WERI-Rb-1 (cell line): ENCODE data around the gene PEMT.

Source experiments
- DNase-seq: peaks from one replicate; pipeline ENCODE4 v3.0.0-alpha.2; 2020
- H3K27ac ChIP-seq: fragments of 250-450 bp; sonication (Bioruptor Pico); 2 replicates; pipeline ENCODE4 v1.5.1; 2020; ENCODE audit warnings: mild to moderate bottlenecking, moderate library complexity
- H3K27me3 ChIP-seq: fragments of 250-450 bp; sonication (Bioruptor Pico); 2 replicates; pipeline ENCODE4 v1.5.1; 2021; ENCODE audit warnings: mild to moderate bottlenecking, low read depth, moderate library complexity; ENCODE audit not compliant: insufficient read depth, severe bottlenecking
- H3K36me3 ChIP-seq: fragments of 250-450 bp; sonication (Bioruptor Pico); 2 replicates; pipeline ENCODE4 v1.5.1; 2020; ENCODE audit warnings: mild to moderate bottlenecking, moderate library complexity
- H3K4me3 ChIP-seq: 2 replicates; pipeline ENCODE4 v1.5.1; 2011; ENCODE audit warnings: low read depth, mild to moderate bottlenecking, control low read depth, low read length
- H3K9me3 ChIP-seq: fragments of 250-450 bp; sonication (Bioruptor Pico); 2 replicates; pipeline ENCODE4 v1.5.1; 2021; ENCODE audit warnings: mild to moderate bottlenecking, moderate library complexity; ENCODE audit not compliant: severe bottlenecking
- CTCF ChIP-seq: IDR thresholded peaks from 2 replicates; pipeline ENCODE4 v1.5.1; 2011; ENCODE audit warnings: low read depth, mild to moderate bottlenecking, control low read depth, inconsistent platforms, low read length

Gene PEMT

DNA sequence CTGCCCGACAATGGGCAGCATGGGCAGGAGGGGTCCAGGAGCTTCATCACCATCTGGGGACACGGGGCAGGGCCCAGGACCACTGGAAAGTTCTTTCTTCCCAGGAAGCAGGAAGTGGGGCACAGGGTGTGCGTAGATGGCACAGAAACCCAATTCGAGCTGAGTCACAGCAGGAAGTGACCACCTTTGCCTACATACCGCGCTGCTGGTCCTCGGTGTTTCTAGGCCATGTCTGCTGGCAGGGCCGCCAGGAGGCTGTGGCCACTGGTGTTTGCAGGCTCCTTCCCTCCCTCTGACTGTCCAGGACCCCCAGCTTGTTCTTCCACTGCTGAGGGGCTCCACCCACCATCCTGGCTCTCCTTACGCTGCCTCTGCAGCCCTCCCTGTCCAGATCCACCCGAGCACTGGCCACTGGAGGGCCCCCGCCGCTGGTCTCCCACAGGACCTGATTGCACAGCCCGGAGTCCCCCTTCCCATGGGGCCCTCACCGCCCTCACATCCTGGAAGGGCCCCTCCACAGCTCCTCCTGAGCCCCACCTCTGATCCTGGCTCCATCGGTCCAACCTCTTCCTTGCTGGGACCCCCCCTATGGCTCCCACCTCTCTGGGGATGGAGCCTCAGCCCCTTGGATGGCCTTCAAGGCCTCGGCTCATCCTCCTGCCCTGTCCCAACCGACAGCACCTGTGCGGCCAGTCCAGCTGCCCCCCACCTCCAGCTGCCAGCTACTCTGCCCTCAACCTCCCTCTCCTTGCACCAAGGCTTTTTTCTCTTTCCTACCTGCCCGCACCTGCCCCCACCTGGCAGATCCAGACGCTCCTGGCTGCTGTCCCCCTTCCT lies 80.8 kb downstream of the PEMT start:
- no peak for DNase-seq
- Histone ChIP-seq H3K27ac (no peak overlapping the region), H3K27me3 (no peaks in the 10 kb centered on the region), H3K9me3 (no peaks in the 10 kb centered on the region), H3K4me3 (no peak overlapping the region), H3K36me3 (no peaks in the 10 kb centered on the region; the same call in 1 of the 2 replicates)
- TF ChIP-seq CTCF, result no peak

DNA sequence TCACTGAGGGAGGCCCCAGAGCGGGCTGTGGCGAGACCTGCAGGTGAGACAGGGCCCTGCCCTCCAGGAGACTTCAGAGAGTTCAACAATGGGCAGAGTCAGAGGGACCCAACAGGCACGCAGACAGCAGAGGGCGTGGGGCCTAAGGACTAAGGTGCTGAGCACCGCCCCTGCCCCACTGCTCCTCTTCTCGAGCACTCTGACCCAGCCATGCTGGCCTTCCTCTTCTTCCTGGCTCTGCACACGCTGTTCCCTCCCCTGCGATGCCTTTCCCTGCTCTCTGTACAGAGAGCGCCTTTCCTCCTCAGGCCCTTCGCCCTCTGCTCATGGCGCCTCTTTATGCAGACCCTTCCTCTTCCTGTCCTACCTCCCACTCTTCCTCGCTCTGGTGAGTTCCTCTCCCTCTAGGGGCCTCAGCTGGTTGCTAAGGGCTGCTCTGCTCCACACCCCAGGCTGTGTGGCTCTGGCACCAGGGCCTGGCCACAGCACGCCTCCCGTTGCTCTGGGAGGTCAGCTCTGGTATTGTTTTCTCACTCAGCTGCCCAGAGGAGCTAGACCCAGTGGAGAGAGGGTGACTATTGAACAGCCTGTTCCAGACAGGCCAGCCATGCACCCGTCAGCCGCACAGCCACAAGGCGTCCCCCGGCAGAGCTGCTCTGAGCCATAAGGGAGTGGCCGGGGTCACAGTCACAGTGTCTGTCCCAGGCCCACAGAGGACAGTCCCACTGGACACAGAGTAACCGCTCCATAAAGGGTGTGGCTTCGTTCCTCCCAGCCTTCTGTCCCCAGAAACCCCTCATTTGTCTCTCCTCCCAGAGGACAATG lies 81.7 kb downstream of the PEMT start:
- Histone ChIP-seq H3K27ac (no peak overlapping the region), H3K36me3 (no peaks in the 10 kb centered on the region; the same call in 1 of the 2 replicates), H3K27me3 (no peaks in the 10 kb centered on the region), H3K9me3 (no peaks in the 10 kb centered on the region), H3K4me3 (no peak overlapping the region)
- DNase-seq, result no peak
- no peak for TF ChIP-seq CTCF

- no peak overlapping the region for H3K27ac ChIP-seq
- no peak overlapping the region for H3K4me3 ChIP-seq
- TF ChIP-seq CTCF, result no peak
- no peak for DNase-seq
- no peaks in the 10 kb centered on the region; the same call in 1 of the 2 replicates for H3K36me3 ChIP-seq
- no peaks in the 10 kb centered on the region for H3K27me3 ChIP-seq
- H3K9me3 ChIP-seq, result no peaks in the 10 kb centered on the region
Observed at GRCh38 chr17:17508646-17509591, 82.6 kb downstream of the PEMT start.

DNA sequence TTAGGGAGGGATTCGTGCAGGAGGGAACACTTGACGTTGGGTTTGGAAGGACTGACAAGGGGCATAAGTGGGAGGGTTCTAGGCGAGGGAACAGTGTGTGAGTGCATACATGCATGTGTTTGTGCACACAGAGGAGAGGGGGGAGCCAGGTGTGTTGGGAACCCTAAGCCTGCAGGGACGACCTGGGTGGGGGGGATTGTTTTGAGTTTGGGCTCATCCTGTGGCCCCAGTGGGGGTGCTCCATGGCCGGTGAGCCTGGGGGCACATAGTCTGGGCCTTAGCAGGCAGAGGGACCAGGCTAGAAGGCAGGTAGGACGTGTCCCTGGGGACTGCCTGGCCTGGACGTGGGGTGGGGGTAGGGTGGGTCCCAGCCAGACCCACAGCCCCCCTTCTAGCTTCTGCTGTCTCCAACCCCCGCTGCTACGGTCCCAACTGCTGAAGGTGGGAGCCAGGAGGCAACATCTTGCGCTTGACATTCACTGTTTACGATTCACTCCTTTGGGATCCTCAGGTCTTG lies 83.4 kb downstream of the PEMT start:
- Histone ChIP-seq H3K27me3 (no peaks in the 10 kb centered on the region), H3K9me3 (no peaks in the 10 kb centered on the region), H3K4me3 (no peak overlapping the region), H3K27ac (peak overlapping the region; percentile 33; the same call in 1 of the 2 replicates), H3K36me3 (no peaks in the 10 kb centered on the region; the same call in 1 of the 2 replicates)
- DNase-seq, result no peak
- no peak for TF ChIP-seq CTCF

DNA sequence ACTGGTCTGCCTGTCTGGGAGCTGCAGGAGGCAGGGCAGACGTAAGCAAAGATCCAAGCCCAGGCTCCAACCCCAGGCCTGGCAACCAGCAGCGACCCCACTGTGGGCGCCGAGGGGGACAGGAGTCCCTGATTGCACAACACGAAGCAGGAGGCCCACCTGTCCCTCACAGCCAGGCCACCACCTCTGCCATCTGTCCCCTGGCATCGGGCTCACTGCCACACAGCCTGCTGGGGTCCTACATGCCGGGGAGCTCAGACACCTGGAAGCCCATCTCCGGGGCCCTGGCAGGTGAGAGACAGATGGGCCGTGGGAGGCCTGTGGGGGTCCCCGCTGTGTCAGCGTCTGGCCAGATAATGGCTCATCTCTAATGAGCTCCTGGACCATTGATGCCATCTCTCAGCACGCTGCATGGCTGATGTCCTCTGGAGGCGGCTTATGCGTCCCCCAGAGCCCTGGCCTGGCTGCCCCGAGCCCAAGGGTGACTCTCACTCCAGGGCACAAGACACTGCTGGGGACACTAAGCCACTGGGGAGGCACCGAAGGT lies 84.0 kb downstream of the PEMT start:
- Histone ChIP-seq H3K4me3 (no peak overlapping the region), H3K27ac (peak overlapping the region; percentile 33), H3K27me3 (no peaks in the 10 kb centered on the region), H3K36me3 (no peaks in the 10 kb centered on the region; the same call in 1 of the 2 replicates), H3K9me3 (no peaks in the 10 kb centered on the region)
- peak; percentile 42 for DNase-seq
- no peak for TF ChIP-seq CTCF
